Stimulated activated CD8-positive, alpha-beta memory T cell treated with anti-CD3 and anti-CD28 coated beads, Interleukin-12 subunit alpha, Interleukin-12 subunit beta, amount 100 ng/mL, for 24 hours (primary cell): ENCODE results near the gene MRGPRG.

Experiments
- DNase-seq: peaks from one replicate; pipeline ENCODE4 v3.0.0-alpha.2; 2020; ENCODE audit errors: extremely low read depth

The MRGPRG gene

DNA sequence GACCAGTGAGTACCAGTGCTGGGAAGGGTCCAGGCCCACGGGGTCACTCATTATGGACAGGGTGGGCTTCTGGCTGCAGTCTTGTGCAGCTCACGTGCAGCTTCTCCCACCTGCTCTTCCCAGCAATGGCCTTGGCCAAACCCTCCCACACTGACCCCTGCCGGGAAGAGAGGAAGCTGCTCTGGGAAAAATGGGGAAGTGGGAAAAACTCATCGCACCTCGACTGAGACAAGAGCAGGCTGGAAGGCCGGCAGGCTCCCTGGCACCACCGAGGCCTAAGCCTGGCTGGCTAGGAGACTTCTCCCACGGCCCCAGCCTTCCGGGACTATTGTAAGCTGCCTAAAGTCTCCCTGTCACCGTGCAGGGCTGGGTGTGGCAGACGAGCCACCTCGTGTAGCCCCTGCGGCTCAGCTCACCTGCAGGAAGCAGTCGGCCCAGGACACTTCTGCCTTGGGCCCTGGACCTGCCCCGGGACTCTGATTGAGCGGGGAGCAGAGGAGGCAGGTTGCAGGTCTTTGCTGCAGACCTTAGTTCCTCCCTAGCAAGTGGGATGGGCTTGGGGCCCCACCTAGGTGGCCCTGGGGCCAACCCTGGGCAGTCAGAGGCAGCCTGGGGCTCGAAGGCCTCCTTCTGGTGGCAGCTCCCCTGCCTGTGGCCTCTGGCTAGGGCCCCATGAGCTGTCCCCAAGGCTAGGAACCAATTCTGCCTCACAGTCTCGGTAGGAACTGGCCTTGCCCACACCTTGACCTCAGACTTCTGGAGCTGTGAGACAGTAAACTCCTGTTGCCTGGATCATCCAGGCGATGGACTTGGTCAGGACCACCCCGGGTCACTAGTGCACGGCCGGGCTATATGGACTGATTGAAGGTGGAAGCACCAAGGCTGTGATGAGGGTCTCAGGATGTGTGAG, 23.1 kb downstream of the MRGPRG start:
- DNase-seq, result no peak

DNA sequence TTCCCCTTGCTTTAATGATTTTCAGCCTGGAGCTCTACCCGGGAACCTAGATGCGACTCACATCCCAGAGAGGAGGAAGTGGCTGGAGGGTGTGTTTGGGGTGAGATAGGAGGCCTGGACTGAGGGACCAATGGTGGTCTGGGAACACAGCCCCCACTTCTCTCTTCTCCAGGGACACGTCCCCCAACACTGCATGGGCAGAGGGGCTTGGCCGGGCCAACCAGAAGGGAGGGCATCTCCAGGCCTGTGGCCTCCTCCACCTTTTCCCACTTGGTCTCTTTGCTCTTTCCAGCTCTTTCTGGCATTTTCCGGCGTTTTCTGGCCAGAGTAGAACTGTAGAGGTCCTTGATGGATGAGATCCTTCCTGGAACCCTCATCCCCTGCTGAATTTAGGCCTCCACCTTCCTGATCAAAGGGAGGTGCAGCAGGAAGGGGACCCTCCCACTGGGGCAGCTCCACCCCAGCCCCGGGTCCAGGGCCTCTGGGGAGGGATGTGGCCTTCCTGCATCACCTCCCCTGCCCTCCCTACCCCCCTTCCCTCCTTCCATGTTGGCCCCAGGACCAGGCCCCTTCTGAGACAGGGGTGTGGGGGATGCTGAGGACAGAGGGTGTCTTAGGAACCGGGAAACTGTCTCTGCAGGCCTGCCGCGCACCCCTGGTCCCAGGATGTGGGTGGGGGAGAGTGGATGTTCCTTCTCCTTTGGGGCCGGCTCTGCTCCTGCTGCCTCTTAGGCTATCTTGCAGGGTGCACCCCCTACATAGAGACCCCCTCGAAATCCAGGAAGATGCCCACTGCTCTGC, 24.4 kb downstream of the MRGPRG start:
- DNase-seq, result no peak

DNA sequence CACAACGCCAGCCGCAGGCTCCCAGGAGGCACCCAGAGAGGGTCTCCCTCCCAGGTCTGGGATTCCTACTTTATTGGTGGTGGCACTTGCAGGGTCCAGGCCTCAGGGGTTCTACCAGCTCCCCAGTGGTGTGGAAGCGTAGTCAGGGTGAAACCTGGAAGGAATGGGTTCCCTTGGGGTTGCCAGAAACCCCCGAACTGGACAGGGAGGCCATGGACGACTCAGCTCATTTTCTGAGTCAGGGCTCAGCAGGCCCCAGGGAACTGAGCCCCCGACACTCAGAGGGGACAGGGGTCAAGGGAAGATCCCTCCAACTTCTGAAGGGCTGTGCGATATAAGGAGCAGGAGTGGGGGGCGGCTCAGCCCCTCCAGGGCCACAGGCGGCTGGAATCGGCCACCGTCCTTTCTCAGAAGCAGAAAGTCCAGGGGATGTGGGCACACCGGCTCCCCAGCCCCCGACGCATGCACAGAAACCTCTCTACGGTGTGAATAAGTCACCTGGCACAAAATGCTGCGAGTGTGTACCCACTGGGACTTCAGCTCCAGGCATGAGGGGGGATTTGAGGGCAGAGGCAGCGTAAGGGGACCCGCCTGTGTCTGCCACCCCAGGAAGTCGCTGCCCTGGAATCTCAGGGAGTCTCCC, 25.1 kb downstream of the MRGPRG start:
- no peak for DNase-seq

DNA sequence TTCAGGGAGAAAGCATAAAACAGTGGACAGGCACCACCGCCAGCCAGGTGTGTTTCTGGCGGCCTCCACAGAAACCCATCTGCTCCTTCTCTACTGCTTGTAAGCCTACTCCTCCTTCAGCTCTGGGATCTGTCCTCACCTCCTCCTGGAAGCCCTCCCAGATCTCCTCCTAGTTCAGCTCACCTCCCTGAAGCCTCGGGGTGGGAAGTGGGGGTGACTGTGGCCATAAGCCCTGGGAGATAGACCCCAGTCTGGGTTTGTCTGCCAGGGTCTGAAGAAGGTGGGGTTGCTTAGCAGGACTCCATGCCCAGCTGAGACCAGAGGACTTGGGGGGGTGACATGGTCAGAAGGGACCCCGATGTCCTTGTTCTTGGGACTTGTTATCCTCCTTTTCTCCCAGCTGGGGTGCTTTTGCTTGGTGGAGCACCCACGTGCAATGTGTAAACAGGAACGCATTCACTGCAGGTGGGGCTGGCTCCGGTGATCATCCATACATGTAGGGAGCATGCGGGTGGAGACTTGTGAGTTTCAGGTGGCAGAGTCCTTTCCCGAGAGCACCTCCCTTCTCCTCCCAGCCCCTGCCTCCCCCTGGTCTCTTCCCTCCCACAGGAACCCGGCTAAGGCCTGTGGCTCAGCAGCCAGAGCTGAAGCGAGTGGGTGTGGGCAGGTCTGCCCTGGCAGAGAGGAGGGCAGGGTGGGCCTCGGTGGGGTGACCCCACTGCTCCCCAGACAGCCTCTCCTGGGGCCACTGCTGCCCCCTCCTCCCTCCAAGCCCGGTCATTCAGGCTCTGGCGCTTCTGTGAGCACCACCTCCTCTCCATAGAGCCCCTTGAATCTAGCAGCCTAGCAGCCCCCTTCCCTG, 25.9 kb downstream of the MRGPRG start:
- no peak for DNase-seq

DNA sequence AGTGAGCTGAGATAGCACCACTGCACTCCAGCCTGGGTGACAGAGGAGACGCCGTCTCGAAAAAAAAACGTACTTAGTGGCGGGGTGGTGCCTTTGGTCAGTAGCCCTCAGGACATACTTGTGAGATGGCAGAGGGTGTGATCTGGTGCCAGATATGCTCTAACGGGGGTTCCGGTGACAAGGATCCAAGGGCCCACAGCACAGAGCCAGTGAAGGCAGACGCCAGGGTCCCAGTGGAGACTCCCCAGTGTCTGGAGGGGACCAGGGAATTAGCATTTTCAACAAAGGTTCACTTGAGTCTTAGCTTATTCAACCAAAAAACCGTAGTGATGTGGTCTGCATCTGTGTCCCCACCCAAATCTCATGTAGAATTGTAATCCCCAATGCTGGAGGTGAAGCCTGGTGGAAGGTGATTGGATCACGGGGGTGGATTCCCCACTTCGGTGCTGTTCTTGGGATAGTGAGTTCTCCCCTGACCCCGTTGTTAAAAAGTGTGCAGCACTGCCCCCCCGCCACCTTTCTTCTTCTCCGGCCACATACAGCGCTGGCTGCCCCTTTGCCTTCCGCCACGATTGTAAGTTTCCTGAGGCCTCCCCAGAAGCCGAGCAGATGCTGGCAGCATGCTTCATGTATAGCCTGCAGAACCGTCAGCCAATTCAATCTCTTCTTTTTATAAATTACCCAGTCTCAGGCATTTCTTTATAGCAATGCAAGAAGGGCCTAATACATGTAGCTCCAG, 26.9 kb downstream of the MRGPRG start:
- no peak for DNase-seq

DNA sequence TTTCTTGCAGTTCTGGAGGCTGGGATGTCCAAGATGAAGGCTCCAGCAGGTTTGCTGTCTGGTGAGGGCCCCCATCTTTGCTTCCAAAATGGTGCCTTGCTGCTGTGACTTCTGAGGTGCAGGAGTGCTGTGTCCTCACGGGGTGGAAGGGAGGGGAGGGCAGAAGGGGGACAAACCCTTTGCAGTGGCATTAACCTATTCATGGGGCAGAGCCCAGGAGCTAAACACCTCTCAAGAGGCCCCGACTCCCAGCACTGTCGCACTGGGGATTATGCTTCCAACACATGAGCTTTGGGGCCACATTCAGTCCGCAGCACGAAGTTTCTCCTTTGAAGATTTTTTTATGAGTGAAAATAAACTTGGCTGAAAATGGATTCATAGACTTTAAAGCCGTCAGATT, 28.0 kb downstream of the MRGPRG start:
- no peak for DNase-seq

DNA sequence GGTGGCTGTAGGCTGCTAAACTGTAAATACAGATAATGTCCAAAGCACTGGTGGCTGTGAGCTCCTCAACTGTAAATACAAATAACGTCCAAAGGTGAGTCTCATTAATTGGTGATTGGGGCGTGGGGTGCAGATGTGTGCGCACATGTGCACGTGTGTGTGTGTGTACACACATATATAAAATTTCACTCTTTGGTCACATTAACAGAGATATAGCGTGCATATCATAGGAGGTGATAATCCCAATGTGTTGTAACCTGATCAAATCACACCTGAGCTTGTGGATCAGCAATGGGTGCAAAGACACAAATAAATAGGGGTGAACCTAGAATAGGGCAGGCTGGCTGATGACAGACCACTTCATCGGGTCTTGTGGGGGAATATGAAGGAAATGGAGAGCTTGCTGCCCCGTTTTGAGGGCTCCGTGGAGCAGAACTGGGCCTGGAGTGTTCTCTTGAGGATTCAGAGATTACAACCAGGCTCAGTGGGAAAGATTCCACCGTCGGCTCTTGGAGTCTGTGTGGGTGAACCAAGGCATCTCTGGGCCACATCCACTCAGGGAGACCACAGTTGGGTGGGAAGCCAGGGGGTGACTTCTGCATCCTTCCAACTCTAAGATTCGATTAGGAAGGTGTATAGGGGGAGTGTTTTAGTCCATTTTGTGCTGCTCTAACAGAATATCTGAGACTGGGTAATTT, 28.6 kb downstream of the MRGPRG start:
- DNase-seq, result no peak

DNA sequence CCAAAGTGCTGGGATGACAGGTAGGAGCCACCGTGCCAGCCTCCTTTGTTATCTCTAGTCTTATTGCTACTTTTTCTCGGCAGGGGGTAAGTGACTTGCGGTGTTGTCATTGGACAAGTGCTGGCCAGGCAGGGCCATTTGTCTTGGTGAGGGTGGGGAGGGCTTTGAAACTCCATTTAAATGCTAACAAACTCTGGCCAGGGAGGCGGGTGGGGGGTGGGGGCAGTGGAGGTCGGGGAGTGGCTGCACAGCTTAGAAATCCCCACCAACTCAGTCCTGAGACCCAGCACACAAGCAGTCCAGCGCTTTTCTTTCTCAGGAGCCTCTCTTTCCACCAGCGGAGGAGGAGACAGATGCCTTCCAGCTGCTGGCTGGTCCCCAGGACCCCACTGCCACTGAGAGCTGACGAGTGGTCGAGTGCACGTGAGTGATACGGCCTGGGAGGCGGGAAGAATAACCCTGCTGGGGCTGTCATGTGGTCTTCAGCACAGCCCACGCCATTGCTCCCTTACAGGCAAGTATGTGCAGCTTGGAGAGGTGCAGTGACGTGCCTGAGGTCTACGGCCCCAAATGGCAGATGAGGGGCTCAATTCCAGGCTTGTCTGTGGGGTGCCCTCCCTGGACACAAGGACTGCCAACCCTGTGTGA, 29.3 kb downstream of the MRGPRG start:
- DNase-seq, result no peak

DNA sequence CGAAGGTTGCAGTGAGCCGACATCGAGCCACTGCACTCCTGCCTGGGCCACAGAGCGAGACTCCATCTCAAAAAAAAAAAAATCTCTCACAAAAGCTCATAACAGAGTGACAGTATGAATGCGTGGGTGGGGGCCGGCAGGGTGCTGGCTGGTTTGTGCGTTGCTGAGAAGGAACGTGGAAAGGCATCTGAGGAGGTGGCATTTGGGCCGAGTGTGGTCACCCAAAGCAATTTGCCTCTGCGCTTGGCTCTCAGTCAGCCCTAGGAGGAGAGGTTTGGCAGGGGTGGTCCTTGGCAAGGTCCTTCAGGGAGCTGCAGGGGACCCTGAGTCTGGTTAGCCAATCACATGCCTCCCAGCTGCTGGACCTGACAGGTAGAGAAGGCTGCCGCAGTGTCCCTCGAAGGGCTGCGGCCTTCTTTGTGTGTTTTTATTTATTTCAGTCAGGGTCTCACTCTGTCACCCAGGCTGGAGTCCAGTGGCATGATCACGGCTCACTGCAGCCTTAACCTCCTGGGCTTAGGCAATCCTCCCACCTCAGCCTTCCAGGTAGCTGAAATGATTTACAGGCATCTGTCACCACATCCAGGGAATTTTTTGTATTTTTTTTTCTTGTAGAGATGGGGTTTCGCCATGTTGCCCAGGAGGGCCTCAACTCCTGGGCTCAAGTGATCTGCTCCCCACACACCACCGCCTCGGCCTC, 30.0 kb downstream of the MRGPRG start:
- DNase-seq, result no peak

DNA sequence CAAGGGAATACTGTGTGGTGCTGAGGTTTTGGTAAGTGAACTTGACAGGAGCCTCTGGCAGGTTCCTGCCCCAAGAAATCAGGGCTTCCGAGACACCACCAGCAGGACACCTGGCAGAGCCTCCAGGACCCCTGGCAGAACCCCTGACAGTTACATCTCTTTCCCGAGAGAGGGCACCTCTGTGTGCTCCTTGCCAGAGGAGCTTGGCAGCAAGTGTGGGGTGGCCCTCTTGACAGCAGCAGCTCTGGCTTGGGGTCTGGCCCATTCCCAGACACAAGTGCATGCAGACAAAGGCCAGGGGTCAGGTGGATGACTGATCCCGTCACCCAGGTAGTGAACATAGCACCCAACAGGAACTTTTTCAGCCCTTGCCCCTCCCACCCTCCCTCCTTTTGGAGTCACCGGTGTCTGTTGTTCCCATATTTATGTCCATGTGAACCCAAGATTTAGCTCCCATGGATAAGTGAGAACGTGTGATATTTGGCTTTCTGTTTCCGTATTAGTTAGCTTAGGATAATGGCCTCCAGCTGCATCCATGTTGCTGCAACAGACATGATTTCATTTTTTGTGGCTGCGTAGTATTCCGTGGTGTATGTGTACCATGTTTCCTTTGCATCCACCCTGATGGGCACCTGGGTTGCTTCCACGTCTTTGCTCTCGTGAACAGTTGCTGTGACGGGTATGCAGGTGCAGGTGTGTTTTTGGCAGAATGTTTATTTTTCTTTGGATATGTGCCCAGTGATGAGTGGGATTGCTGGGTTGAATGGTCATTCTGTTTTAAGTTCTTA, 32.3 kb downstream of the MRGPRG start:
- DNase-seq, result no peak

DNA sequence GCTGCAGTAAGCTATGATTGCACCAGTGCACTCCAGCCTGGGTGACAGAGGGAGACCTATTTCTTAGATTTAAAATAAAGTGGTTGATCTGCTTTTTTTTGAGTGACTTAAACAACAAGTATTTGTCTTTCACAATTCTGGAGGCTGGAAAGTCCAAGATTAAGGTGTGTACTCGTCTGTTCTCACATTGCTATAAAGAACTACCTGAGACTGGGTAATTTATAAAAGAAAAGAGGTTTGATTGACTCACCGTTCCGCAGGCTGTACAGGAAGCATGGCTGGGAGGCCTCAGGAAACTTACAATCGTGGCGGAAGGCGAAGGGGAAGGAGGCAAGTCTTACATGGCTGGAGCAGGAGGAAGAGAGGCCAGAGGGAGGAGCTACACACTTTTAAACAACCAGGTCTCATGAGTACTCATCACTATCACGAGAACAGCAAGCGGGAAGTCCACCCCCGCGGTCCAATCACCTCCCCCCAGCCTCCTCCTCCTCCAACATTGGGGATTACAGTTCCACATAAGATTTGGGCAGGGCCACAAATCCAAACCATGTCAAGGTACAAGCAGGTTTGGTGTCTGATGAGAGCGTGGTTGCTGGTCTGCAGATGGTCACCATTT, 33.8 kb downstream of the MRGPRG start:
- no peak for DNase-seq

DNA sequence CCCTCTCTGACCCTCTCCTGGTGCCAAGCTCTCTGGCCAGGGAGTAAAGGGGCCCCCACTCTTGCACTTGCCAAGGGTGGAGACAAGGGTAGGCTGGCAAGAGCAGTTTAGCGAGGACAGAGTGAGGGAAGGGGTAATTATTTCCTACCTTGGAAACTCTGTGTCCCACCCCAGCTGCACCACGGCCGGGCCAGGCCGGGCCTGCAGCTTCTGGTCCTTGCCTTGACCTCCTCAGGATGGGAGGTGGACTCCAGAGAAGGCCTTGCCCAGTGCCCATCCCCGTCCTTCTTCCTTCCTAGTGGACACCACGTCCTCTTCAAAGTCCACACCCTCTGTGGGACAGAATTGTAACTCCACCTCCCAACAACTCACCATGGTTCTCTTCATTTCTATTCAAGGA, 35.1 kb downstream of the MRGPRG start:
- DNase-seq, result no peak

DNA sequence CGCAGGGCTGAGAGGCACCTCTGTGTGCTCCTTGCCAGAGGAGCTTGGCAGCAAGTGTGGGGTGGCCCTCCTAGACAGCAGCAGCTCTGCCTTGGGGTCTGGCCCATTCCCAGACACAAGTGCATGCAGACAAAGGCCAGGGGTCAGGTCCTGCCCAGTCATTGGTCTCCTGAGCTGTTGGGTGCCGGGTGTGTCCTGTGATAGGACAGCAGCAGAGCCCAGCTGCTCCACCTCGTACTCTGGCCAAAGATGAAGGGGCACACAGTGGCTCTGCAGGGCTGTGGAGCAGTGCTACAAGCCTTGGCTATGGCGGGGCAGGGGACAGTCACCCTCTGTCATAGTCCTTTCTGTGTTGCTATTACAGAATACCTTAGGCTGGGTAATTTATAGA, 36.2 kb downstream of the MRGPRG start:
- no peak for DNase-seq

DNA sequence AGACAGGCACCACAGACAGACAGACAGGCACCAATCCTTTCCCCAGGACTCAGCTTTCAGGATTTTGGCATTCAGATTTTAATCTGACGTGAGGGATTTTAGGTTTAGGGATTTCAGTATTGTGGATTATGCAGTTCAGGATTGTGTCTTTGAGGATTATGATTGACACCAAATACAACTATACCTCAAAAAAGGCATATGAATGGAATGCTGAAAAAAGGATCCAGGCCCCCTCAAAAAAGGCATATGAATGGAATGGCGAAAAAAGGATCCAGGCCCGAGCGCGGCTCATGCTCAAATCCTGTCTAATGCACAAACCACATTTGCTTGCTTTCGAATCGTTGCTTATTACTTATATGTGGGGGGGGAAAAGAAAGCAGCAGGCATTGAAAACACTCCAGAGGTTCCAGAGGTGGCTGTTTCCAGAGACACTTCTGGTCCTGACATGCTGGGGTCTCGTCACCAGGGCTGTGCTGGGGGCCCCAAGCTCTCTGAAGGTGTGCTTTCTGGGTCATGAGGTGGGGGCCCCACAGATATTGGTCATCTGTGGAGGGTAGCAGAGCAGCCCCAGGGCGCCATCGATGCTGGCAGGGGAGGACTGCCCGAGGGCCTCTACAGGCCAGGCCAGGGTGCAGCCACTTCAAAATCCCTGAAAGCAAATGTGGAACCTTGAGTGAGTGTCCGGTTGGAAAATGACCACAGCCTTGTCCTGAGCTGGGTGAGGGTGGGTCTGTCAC, 36.7 kb downstream of the MRGPRG start:
- DNase-seq, result no peak

DNA sequence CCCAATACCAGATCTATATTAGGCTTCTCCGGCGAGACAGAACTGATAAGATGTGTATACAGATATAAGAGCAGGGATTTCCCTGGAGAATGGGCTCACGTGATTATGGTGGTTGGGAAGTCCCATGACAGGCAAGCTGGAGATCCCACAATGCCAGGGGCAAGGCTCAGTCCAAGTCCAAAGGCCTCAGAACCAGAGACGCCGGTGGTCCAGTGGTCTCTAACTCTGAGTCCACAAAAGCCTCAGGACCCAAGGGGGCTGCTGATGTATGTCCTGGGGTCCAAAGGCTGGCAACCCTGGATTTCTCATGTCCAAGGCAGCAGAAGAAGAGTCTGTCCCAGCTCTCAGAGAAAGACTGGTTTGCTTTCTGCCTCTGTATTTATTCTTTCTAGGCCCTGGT, 37.7 kb downstream of the MRGPRG start:
- no peak for DNase-seq

DNA sequence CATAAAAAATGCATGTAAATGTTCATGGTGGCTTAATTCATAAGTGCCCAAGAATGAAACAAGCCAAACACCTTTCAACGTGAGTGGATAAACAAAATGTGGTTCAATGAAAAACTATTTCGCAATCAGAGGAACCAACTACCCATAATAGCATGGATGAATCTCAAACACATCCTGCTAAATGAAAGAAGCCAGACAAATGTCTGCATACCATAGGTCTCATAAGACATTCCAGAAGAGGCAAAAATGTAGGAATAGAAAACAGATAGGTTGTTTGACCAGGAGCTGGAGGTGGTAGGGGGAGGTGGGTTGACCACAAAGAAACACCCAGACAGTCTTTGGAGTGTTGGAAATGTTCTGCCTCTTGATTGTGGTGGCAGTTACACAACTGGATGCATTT, 40.3 kb downstream of the MRGPRG start:
- DNase-seq, result no peak

DNA sequence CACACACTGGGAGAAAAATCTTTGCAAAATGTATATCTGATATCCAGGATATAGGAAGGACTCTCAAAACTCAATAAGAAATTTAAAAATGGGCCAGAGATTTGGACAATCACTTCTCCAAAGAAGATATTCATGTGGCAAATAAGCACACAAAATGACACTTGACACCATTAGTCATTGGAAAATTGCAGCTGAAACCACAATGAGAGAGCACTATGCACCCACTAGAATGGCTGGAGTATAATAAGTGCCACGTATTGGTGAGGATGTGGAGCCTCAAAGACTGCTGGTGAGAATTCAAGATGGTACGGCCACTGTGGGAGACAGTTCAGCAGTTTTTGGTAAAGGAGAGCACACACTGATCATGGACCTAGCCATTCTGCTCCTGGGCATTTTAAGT, 40.7 kb downstream of the MRGPRG start:
- DNase-seq, result no peak
